Stimulated activated CD4-positive, alpha-beta T cell treated with anti-CD3 and anti-CD28 coated beads, Interleukin-4, amount 100 ng/mL, for 48 hours (primary cell): ENCODE measurements around the gene RAD51B.
"Not testable (repeated sequence)": the region's sequence is repeated elsewhere in the genome, so short reads cannot be mapped to it uniquely, and the experiment has no call there.

Experiments used
- DNase-seq, 2 donors: peaks; one replicate each; pipeline ENCODE4 v3.0.0-alpha.2; 2020; ENCODE audit warnings: low read depth in 2 of 2

RAD51B gene

DNA sequence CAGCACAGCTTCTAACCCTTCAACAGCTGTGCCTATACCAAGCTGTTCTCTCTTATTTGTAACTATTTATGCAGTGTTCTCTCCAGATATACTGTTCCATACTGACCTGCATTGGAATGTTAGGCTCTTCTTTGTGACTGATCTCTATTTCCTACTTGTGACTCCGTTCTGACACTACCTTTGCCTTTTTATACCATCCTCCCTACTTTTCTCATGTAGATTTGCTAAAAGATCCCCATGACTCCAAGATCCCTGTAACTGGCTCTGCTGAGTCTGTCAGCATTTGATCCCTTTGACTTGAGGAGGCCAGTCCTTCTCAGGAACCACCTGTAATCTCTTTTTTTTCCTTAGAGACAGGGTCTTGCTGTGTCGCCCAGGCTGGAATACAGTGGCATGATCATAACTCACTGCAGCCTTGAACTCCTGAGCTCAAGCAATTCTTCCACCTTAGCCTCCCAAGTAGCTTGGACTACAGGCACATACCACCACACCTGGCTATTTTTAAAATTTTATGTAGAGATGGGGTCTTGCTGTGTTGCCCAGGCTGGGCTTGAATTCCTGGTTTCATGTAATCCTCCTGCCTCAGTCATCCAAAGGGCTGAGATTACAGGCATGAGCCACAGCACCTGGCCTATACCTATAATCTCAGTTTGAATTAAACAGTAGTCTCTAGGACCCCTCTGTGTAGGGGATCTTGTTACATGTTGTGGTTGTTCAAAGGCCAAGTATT lies 605.0 kb downstream of the RAD51B start:
- no peak for DNase-seq

DNA sequence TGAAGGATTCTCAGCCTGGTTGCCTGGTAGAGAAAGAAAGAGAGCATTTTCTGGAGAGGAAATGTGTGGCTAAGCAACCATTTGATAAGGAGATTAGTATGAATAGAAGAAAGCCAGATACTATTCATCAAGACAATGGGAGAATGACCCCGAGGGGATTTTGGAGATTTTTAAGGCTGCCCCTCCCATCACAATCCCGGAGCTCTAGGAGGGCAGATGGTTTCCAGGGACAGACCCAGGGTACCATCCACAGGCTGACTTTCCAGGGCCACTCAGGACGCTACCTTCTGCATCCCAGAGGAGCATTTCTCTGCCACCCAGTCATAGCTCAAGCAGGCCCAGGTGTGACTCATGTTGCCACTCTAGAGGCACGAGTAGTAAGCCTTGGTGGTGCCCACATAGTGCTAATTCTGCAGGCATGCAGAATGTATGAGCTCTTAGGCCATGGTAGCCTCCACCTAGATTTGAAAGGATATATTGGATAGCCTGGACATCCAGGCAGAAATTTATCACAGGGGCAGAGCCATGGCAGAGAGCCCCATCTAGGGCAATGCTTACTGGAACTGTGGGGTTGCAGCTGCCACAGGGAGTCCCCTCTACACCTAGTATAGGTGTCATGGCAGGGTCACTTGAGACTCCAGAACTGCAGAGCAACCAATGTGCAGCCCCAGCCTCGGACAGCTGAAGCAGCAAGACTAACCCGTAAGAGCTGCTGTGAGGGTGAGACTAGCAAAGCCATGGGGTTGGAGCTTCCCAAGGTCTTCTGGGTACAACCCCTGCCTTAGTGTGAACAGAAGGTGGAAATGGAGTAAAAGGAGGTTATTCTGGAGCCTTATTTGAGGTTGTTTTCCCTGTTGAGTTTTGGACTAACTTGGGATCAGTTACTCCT lies 607.3 kb downstream of the RAD51B start:
- DNase-seq, result no peak

DNA sequence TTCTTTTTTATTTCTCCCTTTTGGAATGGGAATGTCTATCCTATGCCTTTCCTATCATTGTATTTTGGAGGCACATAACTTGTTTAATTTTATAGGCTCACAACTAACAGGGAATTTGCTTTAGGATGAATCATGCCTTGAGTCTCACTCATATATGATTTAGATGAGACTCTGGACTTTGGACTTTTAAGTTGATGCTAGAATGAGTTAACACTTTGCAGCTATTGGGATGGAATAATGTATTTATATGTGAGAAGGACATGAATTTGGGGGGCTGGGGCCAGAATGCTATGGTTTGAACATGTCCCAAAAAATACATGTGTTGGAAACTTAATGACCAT lies 607.9 kb downstream of the RAD51B start:
- no peak for DNase-seq

DNA sequence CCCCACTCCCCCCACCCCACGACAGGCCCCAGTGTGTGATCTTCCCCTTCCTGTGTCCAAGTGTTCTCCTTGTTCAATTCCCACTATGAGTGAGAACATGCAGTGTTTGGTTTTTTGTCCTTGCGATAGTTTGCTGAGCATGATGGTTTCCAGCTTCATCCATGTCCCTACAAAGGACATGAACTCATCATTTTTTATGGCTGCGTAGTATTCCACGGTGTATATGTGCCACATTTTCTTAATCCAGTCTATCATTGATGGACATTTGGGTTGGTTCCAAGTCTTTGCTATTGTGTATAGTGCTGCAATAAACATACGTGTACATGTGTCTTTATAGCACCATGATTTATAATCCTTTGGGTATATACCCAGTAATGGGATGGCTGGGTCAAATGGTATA lies 609.3 kb downstream of the RAD51B start:
- DNase-seq, result not testable (repeated sequence)

DNA sequence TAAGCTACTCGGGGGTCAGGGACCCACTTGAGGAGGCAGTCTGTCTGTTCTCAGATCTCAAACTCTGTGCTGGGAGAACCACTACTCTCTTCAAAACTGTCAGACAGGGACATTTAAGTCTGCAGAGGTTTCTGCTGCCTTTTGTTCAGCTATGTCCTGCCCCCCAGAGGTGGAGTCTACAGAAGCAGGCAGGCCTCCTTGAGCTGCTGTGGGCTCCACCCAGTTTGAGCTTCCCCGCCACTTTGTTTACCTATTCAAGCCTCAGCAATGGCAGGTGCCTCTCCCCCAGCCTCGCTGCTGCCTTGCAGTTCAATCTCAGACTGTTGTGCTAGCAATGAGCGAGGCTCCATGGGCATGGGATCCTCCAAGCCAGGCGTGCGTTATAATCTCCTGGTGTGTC lies 614.6 kb downstream of the RAD51B start:
- not testable (repeated sequence) for DNase-seq

- not testable (repeated sequence) for DNase-seq
Observed at GRCh38 chr14:68435631-68436030, 616.1 kb downstream of the RAD51B start.

GRCh38 chr14:68439676-68440075 lies 620.1 kb downstream of the RAD51B start:
- no peak for DNase-seq

GRCh38 chr14:68440820-68441219 lies 621.2 kb downstream of the RAD51B start:
- DNase-seq, result no peak

DNA sequence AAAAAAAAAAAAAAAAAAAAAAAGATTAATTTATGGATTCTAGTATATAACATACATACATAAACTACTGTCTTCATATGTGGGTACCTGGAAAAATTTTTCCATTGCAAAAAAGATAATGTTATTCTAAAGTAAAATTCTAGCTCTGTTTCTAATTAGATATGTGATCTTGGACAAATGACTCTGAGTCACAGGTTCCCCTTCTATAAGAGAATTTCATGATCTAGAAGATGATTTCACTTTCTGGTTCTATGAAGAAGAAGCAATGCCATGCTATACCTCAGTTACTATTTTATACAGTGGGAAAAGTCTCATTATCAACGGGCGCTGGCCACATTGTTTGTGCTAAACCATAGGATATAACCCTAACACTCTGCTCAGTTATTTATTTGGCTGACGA lies 622.0 kb downstream of the RAD51B start:
- no peak for DNase-seq

GRCh38 chr14:68442828-68443629 lies 623.5 kb downstream of the RAD51B start:
- no peak for DNase-seq

GRCh38 chr14:68444449-68445168 lies 625.0 kb downstream of the RAD51B start:
- no peak for DNase-seq

DNA sequence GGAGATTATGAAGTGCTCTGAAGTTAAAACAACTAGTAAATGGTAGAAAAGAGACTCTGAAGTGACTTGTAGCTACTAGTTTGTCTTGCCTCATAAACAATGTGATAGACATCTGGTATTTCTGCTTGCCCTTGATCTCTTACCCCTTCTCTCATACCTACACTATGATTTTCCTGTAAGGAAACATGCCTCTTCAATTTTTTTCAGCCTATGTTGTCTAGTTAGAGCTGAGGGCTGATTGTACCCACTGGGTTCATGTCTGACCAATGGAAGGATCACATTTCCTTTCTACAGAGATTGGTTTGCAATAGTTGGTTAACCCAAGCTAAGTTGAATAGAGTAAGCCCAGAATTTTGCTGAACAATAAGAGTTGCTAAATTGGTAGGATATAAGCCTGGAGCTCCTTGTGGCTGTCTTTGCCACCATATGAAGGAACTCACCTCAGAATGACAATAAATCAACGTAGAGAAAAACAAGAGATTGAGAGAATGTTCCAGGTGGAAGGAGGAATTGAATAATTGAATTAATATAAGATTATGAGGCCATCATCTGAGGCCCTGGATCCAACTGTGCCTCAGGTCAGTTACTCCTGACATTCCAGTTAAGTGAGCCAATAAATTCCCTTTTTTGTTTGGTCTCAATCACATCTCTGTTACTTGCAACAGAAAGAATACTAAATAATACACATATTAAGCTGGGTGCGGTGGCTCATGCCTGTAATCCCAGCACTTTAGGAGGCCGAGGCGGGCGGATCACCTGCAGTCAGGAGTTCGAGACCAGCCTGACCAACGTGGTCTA lies 626.9 kb downstream of the RAD51B start:
- no peak for DNase-seq

- no peak for DNase-seq
Observed at GRCh38 chr14:68447581-68448251, 628.1 kb downstream of the RAD51B start.

GRCh38 chr14:68448252-68448902 lies 628.8 kb downstream of the RAD51B start:
- no peak for DNase-seq

GRCh38 chr14:68449561-68450181 lies 630.1 kb downstream of the RAD51B start:
- DNase-seq, result no peak

- DNase-seq, result no peak
Observed at GRCh38 chr14:68450391-68451120, 631.0 kb downstream of the RAD51B start.

DNA sequence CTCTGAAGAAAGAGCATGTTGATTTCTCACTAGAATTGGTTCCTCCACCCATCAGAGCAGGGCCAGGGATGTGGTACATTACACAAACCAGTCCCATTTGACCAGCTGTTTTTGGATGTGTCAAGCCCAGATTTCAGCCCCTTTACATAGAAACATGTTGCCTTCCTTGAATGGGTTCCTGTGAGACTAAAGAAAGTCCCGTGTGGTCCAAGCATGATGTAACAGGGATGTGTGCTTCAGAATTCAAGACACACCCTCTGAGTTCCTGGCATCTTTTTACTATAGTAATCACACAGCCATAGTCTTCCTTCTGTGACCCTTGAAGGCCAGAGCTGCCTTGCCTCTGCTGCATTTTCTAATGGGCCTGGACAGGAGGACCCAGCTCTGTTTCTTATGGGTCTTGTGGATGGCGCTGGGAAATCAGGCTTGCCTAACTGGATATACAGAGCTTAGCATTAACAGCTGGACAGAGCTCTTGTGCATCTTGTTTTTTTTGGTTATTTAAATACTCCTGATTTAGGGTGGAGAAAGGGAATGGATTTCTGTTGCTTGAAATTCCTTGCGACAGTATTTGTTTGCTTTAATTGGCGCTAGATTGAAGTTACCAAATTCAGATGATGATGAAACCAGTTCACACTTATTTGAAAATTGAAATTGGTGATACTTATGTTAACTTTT lies 632.3 kb downstream of the RAD51B start:
- DNase-seq, result no peak

DNA sequence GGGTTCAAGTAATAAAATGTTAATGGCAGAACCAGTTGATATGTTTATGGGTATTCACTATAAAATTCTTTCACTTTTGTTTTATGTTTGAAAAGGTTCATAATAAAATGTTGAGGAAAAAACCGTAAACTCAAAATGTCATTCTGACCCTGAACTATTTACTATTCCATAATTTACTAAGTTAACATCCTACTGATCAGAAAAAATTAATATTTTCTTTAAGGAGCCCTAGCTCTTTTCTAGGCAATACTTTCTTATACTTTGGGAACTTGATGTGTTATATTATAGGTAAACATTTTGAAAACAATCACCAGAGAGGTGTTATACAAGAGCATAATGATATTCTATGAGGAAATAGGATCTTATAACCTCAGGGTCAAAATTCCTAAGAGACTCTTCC lies 638.7 kb downstream of the RAD51B start:
- no peak for DNase-seq
